Measurements from ENCODE around the gene IRX6. TPM values are rescaled to one million over a fixed set of nuclear protein-coding genes. Genes with fewer than 3 reads are reported as not detected.

The IRX6 gene
- polyA plus RNA-seq, 4 donors, result 0.30 TPM; not detected in 3

DNA sequence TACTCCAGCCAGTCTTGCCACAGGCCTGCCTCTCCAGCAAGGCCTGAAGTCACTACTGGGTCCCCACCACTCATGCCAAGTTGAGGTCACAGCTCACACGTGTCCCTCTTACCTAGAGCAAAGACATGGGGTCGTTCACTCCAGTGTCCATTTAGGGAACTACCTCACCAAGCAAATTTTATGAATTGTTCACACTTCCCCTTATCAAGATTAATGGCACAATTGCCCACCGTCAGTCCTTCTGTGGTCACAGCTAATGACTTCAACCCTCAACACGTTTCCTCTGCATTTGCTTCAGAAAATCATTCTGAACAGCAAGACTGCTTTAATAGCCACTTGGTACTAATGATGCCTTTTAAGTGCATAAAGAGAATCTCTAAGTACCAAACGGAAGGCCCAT, 14.6 kb downstream of the IRX6 start:
- FAIRE-seq (no peak), DNase-seq (no peak)
- no peak overlapping the region for H3K4me3 ChIP-seq (ENCODE audit: low read depth in 1 of 3, low read length in 3 of 3)
- no peaks in the 10 kb centered on the region for H3K36me3 ChIP-seq (ENCODE audit: control insufficient read depth in 3 of 3, insufficient read depth in 2 of 3, low read depth in 1 of 3, low read length in 3 of 3)
- H3K9me3 ChIP-seq (ENCODE audit: control insufficient read depth in 2 of 2, insufficient read depth in 1 of 2, low read depth in 1 of 2, low read length in 1 of 2), result no peaks in the 10 kb centered on the region
- H3K4me1 ChIP-seq (ENCODE audit: control insufficient read depth in 3 of 3, insufficient read depth in 2 of 3, low read depth in 1 of 3, low read length in 2 of 3), result no peaks in the 10 kb centered on the region
- 50 to 60% (median 55%) methylated on average over 5 of the region's 5 CpGs for WGBS, 3 donors
- no peaks in the 10 kb centered on the region for H3K27me3 ChIP-seq (ENCODE audit: control insufficient read depth in 3 of 3, insufficient read depth in 3 of 3, low read length in 3 of 3)
- H3K27ac ChIP-seq (ENCODE audit: low read depth in 1 of 3, low read length in 2 of 3), result no peak overlapping the region

DNA sequence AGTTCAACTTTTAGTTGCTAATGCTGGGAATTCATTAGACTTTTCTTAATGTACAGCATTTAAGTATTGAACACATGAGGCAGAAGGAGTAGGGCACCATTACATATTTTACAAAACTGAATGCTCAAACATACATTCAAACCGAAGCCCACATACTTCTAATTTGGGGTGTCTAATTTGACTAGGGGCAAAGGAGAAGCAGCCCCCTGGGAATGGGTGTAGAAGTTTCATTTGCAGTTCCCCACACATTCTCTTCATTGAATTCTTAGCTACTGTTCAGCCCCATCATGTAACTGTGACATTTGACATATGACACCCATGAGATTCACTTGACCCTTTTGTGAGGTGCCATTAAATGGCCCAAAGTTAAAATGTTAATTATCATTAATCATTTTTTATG, 16.4 kb downstream of the IRX6 start:
- no peak for DNase-seq
- Histone ChIP-seq H3K27ac (ENCODE audit: low read depth in 1 of 3, low read length in 2 of 3) (no peak overlapping the region), H3K4me3 (ENCODE audit: low read depth in 1 of 3, low read length in 3 of 3) (no peak overlapping the region), H3K4me1 (ENCODE audit: control insufficient read depth in 3 of 3, insufficient read depth in 2 of 3, low read depth in 1 of 3, low read length in 2 of 3) (no peaks in the 10 kb centered on the region), H3K9me3 (ENCODE audit: control insufficient read depth in 2 of 2, insufficient read depth in 1 of 2, low read depth in 1 of 2, low read length in 1 of 2) (no peaks in the 10 kb centered on the region), H3K36me3 (ENCODE audit: control insufficient read depth in 3 of 3, insufficient read depth in 2 of 3, low read depth in 1 of 3, low read length in 3 of 3) (no peaks in the 10 kb centered on the region), H3K27me3 (ENCODE audit: control insufficient read depth in 3 of 3, insufficient read depth in 3 of 3, low read length in 3 of 3) (no peaks in the 10 kb centered on the region)
- no peak for FAIRE-seq
- 78 to 84% (median 81%) methylated on average over 1 of the region's 1 CpG for WGBS, 3 donors

DNA sequence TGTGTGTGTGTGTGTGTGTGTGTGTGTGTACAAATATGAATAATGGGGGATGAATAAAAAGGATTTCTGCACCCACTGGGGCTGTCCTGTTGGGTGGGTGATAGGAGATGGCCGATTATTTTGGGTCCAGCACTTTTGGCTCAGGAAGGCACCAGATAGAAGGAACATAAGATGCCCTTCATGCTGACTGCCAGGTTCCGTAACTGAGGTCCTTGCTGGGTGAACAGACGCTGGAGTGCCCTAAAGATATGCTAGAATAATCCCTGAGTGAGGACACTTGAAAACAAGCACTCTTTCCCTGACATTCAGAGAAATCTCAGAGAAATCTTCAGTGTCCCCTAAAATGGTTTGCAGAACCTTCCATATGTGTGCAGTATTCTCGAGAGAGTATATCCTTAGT, 17.7 kb downstream of the IRX6 start:
- DNase-seq, result no peak
- Histone ChIP-seq H3K4me3 (ENCODE audit: low read depth in 1 of 3, low read length in 3 of 3) (no peak overlapping the region), H3K4me1 (ENCODE audit: control insufficient read depth in 3 of 3, insufficient read depth in 2 of 3, low read depth in 1 of 3, low read length in 2 of 3) (no peaks in the 10 kb centered on the region), H3K27ac (ENCODE audit: low read depth in 1 of 3, low read length in 2 of 3) (no peak overlapping the region), H3K9me3 (ENCODE audit: control insufficient read depth in 2 of 2, insufficient read depth in 1 of 2, low read depth in 1 of 2, low read length in 1 of 2) (no peaks in the 10 kb centered on the region), H3K36me3 (ENCODE audit: control insufficient read depth in 3 of 3, insufficient read depth in 2 of 3, low read depth in 1 of 3, low read length in 3 of 3) (no peaks in the 10 kb centered on the region), H3K27me3 (ENCODE audit: control insufficient read depth in 3 of 3, insufficient read depth in 3 of 3, low read length in 3 of 3) (no peaks in the 10 kb centered on the region)
- no peak for FAIRE-seq
- 72 to 85% (median 83%) methylated on average over 4 of the region's 4 CpGs for WGBS, 3 donors

DNA sequence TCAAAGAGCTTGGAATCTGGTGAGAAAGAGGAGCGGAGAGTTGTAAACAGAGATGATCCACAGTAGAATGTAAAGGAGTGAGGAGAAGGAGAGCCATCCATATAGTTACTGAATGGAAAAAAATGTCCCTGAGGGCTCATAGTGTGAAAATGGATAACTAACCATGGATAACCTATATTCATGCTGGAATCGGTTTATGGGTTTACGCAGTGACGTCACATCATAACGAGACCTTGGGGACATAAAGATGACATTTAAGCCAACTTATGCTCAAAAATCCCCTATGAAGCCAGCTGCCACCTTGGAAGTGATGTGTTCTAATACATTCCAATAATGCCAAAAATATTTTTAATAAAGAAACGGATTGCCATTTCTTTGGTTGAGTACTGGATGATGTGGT, 22.5 kb downstream of the IRX6 start:
- H3K4me1 ChIP-seq (ENCODE audit: control insufficient read depth in 3 of 3, insufficient read depth in 2 of 3, low read depth in 1 of 3, low read length in 2 of 3), result no peaks in the 10 kb centered on the region
- no peak overlapping the region for H3K4me3 ChIP-seq (ENCODE audit: low read depth in 1 of 3, low read length in 3 of 3)
- H3K9me3 ChIP-seq (ENCODE audit: control insufficient read depth in 2 of 2, insufficient read depth in 1 of 2, low read depth in 1 of 2, low read length in 1 of 2), result no peaks in the 10 kb centered on the region
- no peaks in the 10 kb centered on the region for H3K36me3 ChIP-seq (ENCODE audit: control insufficient read depth in 3 of 3, insufficient read depth in 2 of 3, low read depth in 1 of 3, low read length in 3 of 3)
- no peak overlapping the region for H3K27ac ChIP-seq (ENCODE audit: low read depth in 1 of 3, low read length in 2 of 3)
- no peak for FAIRE-seq
- no peak for DNase-seq
- WGBS, 3 donors, result 90 to 95% (median 92%) methylated on average over 6 of the region's 6 CpGs
- H3K27me3 ChIP-seq (ENCODE audit: control insufficient read depth in 3 of 3, insufficient read depth in 3 of 3, low read length in 3 of 3), result peaks cover 0 to 5% (median 0%) of the 10 kb centered on the region in 3 donors

DNA sequence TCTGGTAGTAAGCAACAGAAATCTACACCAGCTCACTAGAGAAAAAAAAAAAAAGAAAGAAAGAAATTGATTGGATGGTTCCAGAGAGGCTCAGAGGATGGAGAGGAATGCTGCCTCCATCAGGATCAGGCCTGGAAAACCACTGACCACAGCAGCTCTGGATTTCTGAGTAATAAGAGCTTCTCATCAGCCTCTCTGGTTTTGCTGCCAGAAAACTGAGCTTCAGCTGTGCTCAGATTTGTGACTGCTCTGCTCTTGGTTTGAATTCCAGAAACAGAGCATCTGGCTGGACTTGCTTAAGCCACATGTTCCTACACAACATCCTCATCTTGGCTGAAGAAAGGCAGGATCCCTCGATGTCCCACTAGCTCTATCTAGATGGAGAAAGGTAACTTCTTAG, 25.9 kb downstream of the IRX6 start:
- DNase-seq, result no peak
- no peak for FAIRE-seq
- H3K27ac ChIP-seq (ENCODE audit: low read depth in 1 of 3, low read length in 2 of 3), result no peak overlapping the region
- H3K9me3 ChIP-seq (ENCODE audit: control insufficient read depth in 2 of 2, insufficient read depth in 1 of 2, low read depth in 1 of 2, low read length in 1 of 2), result no peaks in the 10 kb centered on the region
- no peak overlapping the region for H3K4me3 ChIP-seq (ENCODE audit: low read depth in 1 of 3, low read length in 3 of 3)
- H3K36me3 ChIP-seq (ENCODE audit: control insufficient read depth in 3 of 3, insufficient read depth in 2 of 3, low read depth in 1 of 3, low read length in 3 of 3), result no peaks in the 10 kb centered on the region
- no peaks in the 10 kb centered on the region for H3K4me1 ChIP-seq (ENCODE audit: control insufficient read depth in 3 of 3, insufficient read depth in 2 of 3, low read depth in 1 of 3, low read length in 2 of 3)
- WGBS, 3 donors, result 66 to 94% (median 79%) methylated on average over 1 of the region's 1 CpG
- H3K27me3 ChIP-seq (ENCODE audit: control insufficient read depth in 3 of 3, insufficient read depth in 3 of 3, low read length in 3 of 3), result peaks cover 0 to 6% (median 0%) of the 10 kb centered on the region in 3 donors

DNA sequence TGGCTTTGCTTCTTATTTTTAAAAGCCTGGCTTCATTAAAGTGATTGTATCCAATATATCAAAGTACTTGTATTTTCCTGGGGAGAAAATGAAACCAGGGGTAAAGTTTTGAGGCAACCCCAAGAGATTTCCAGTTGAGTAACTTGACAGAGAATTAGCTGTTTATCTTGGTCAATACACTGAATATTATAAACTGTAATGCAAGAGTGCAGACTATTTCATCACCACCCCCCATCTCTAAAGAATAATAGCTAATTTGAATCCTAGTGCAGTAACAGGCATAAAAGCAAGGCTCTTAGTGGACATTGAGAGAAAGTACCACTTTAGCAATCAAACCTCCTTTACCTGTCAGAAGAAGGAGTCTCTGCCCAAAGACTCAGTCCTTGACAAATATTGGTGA, 27.0 kb downstream of the IRX6 start:
- Histone ChIP-seq H3K9me3 (ENCODE audit: control insufficient read depth in 2 of 2, insufficient read depth in 1 of 2, low read depth in 1 of 2, low read length in 1 of 2) (no peaks in the 10 kb centered on the region), H3K27me3 (ENCODE audit: control insufficient read depth in 3 of 3, insufficient read depth in 3 of 3, low read length in 3 of 3) (peaks cover 0 to 7% (median 0%) of the 10 kb centered on the region in 3 donors), H3K4me1 (ENCODE audit: control insufficient read depth in 3 of 3, insufficient read depth in 2 of 3, low read depth in 1 of 3, low read length in 2 of 3) (no peaks in the 10 kb centered on the region), H3K27ac (ENCODE audit: low read depth in 1 of 3, low read length in 2 of 3) (no peak overlapping the region), H3K4me3 (ENCODE audit: low read depth in 1 of 3, low read length in 3 of 3) (no peak overlapping the region), H3K36me3 (ENCODE audit: control insufficient read depth in 3 of 3, insufficient read depth in 2 of 3, low read depth in 1 of 3, low read length in 3 of 3) (no peaks in the 10 kb centered on the region)
- FAIRE-seq, result no peak
- no peak for DNase-seq

DNA sequence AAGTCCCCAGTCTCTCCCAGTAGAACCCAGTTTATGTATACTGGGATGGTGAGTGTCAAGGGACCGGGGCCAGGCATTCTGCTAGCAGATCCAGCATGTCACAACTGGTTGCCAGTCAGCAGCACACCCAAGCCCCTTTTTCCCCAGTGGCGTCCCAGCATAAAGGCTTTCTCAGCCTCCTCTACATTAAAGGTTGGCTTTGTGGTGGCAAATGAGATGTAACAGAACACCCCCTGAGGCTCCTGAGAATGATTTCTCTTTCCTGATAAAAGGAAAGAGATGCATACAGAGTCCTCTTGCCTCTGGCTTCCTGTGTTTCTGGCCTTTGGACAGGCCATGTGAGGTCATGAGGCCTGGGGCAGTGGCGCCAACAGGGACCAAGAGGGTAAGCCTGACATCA, 27.9 kb downstream of the IRX6 start:
- Histone ChIP-seq H3K27me3 (ENCODE audit: control insufficient read depth in 3 of 3, insufficient read depth in 3 of 3, low read length in 3 of 3) (peaks cover 0 to 7% (median 0%) of the 10 kb centered on the region in 3 donors), H3K27ac (ENCODE audit: low read depth in 1 of 3, low read length in 2 of 3) (no peak overlapping the region), H3K4me1 (ENCODE audit: control insufficient read depth in 3 of 3, insufficient read depth in 2 of 3, low read depth in 1 of 3, low read length in 2 of 3) (no peaks in the 10 kb centered on the region), H3K4me3 (ENCODE audit: low read depth in 1 of 3, low read length in 3 of 3) (no peak overlapping the region), H3K9me3 (ENCODE audit: control insufficient read depth in 2 of 2, insufficient read depth in 1 of 2, low read depth in 1 of 2, low read length in 1 of 2) (no peaks in the 10 kb centered on the region), H3K36me3 (ENCODE audit: control insufficient read depth in 3 of 3, insufficient read depth in 2 of 3, low read depth in 1 of 3, low read length in 3 of 3) (no peaks in the 10 kb centered on the region)
- FAIRE-seq (no peak), DNase-seq (no peak)
- 77 to 87% (median 85%) methylated on average over 3 of the region's 3 CpGs for WGBS, 3 donors

DNA sequence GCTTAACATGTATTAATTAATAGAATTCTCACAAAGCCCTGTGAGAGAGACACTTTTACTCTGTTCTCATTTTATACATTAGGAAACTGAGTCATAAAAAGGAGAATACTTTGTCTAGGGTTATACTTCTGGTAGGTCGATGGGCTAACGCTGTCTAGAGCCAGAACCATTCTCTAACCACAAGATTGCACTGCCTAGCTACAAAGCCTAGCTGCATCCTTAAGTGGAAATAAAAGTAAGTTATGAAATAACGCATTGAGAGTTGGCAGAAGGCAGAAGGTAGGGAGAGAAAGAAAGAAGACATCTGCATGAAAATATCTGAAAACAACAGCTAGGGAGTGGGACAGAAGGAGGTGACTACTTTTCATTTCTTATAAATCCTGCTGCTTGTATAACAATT, 33.2 kb downstream of the IRX6 start:
- no peak overlapping the region for H3K4me3 ChIP-seq (ENCODE audit: low read depth in 1 of 3, low read length in 3 of 3)
- no peak overlapping the region for H3K27ac ChIP-seq (ENCODE audit: low read depth in 1 of 3, low read length in 2 of 3)
- no peak for DNase-seq
- H3K9me3 ChIP-seq (ENCODE audit: control insufficient read depth in 2 of 2, insufficient read depth in 1 of 2, low read depth in 1 of 2, low read length in 1 of 2), result no peaks in the 10 kb centered on the region
- H3K36me3 ChIP-seq (ENCODE audit: control insufficient read depth in 3 of 3, insufficient read depth in 2 of 3, low read depth in 1 of 3, low read length in 3 of 3), result no peaks in the 10 kb centered on the region
- H3K4me1 ChIP-seq (ENCODE audit: control insufficient read depth in 3 of 3, insufficient read depth in 2 of 3, low read depth in 1 of 3, low read length in 2 of 3), result no peaks in the 10 kb centered on the region
- 80 to 81% (median 80%) methylated on average over 3 of the region's 3 CpGs for WGBS, 3 donors
- H3K27me3 ChIP-seq (ENCODE audit: control insufficient read depth in 3 of 3, insufficient read depth in 3 of 3, low read length in 3 of 3), result peaks cover 0 to 1% (median 0%) of the 10 kb centered on the region in 3 donors
- no peak for FAIRE-seq

DNA sequence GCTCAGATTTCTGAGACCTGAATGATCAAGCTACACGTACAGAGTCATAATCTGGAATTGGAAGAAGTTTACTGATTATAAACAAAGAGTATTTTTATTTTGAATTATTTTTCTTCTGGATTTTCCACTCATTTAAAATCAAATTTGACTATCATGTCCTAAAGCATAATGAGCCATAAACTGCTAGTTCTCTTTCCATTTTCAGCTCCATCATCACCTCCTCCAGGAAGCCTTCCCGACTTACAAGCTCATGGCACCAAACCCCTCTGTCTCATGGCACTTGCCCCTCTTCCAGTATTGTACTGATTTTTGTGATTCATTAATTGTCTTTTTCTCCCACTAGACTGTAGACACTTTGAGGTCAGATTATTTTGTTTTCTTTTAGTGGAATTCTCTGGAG, 35.9 kb downstream of the IRX6 start:
- no peak overlapping the region for H3K27ac ChIP-seq (ENCODE audit: low read depth in 1 of 3, low read length in 2 of 3)
- no peak for FAIRE-seq
- H3K9me3 ChIP-seq (ENCODE audit: control insufficient read depth in 2 of 2, insufficient read depth in 1 of 2, low read depth in 1 of 2, low read length in 1 of 2), result no peaks in the 10 kb centered on the region
- no peak overlapping the region for H3K4me3 ChIP-seq (ENCODE audit: low read depth in 1 of 3, low read length in 3 of 3)
- no peak for DNase-seq
- no peaks in the 10 kb centered on the region for H3K4me1 ChIP-seq (ENCODE audit: control insufficient read depth in 3 of 3, insufficient read depth in 2 of 3, low read depth in 1 of 3, low read length in 2 of 3)
- WGBS, 3 donors, result 72 to 80% (median 75%) methylated on average over 2 of the region's 2 CpGs
- peaks cover 0 to 3% (median 0%) of the 10 kb centered on the region in 3 donors for H3K27me3 ChIP-seq (ENCODE audit: control insufficient read depth in 3 of 3, insufficient read depth in 3 of 3, low read length in 3 of 3)
- no peaks in the 10 kb centered on the region for H3K36me3 ChIP-seq (ENCODE audit: control insufficient read depth in 3 of 3, insufficient read depth in 2 of 3, low read depth in 1 of 3, low read length in 3 of 3)
